Motor neuron (in vitro differentiated cells): ENCODE data around the gene B3GNT9. TPM values are rescaled to one million over a fixed set of nuclear protein-coding genes. Genes with fewer than 3 reads are reported as not detected.
A peak's percentile ranks its signal among the peaks of the same experiment; 100 is the strongest.

Source experiments
- ATAC-seq, 8 experiments: fragments of 200-7000 bp; cut with Tn5 transposase; replicated peaks in 6 of 8; 2 replicates each; pipeline ENCODE4 v1.8.0; 2021; ENCODE audit warnings: mild to moderate bottlenecking in 8 of 8, moderate library complexity in 8 of 8
- H3K27ac ChIP-seq, 2 donors: fragments of 250-450 bp; sonication (Bioruptor Pico); 2 replicates each; pipeline ENCODE4 v1.9.0; 2021; ENCODE audit warnings: antibody characterized with exemption in 2 of 2, mild to moderate bottlenecking in 2 of 2, moderate library complexity in 1 of 2
- H3K4me1 ChIP-seq, 2 donors: fragments of 250-450 bp; sonication (Bioruptor Pico); replicated peaks in 1 of 2; 2 replicates each; pipeline ENCODE4 v1.6.1; 2021; ENCODE audit warnings: antibody characterized with exemption in 2 of 2, mild to moderate bottlenecking in 2 of 2, moderate library complexity in 1 of 2
- H3K4me3 ChIP-seq, 5 donors: fragments of 250-450 bp; sonication (Bioruptor Pico); 2 replicates each; pipeline ENCODE4 v1.9.0; 2021; ENCODE audit warnings: antibody characterized with exemption in 5 of 5, mild to moderate bottlenecking in 5 of 5, moderate library complexity in 4 of 5
- WGBS, 10 experiments: fragments of 450-650 bp; shearing (Covaris generic); methylation state at CpG; one replicate each; pipeline ENCODE4 v1.0.0; 2022; 5-methylcytosine and 5-hydroxymethylcytosine counted together
- in situ Hi-C, 9 experiments: fragments of 400-800 bp; cut with MboI; loops; one replicate each; pipeline ENCODE4 v1.15.0; 2021; ENCODE audit warnings: low sequenced_read_pairs in 9 of 9, low pct_unique_long_range_greater_than_20kb in 2 of 9; ENCODE audit not compliant: unreplicated experiment in 9 of 9
- total RNA-seq, 8 experiments: library from RNA; unstranded; fragments of 300-600 nt; gene quantifications; 2 replicates each; pipeline versions ENCODE4 v1.2.3 to v1.2.4, GENCODE V29; 2022

The B3GNT9 gene
- total RNA-seq, 8 experiments from 2014 or later = 0.54 to 20.9 (median 4.3) TPM

- ATAC-seq = no peak
- H3K4me1 ChIP-seq = peaks cover 15 to 21% of the 10 kb centered on the region in 2 donors
- peak overlapping the region; percentile 81 to 92 (median 86) for H3K4me3 ChIP-seq
- in situ Hi-C loops = no loop called here
- 0 to 44% (median 3%) methylated on average over 2 to 8 of the region's 11 CpGs; no CpG with 5 or more reads in 3 of the 10 experiments for WGBS, 10 experiments
- peak overlapping the region in 1 of 2 donors; percentile 99 for H3K27ac ChIP-seq
These were observed 32.5 kb upstream of the B3GNT9 start for GRCh38 chr16:67183284-67183626.

- H3K4me3 ChIP-seq = peak overlapping the region in 3 of 5 donors; percentile 86 to 92 (median 86)
- no peak for ATAC-seq
- WGBS, 10 experiments = 20 to 100% (median 70%) methylated on average over 1 to 2 of the region's 2 CpGs; no CpG with 5 or more reads in 4 of the 10 experiments
- in situ Hi-C loops = no loop called here
- H3K27ac ChIP-seq = no peak overlapping the region
- H3K4me1 ChIP-seq = peaks cover 15 to 21% of the 10 kb centered on the region in 2 donors
These were observed 31.5 kb upstream of the B3GNT9 start for GRCh38 chr16:67182288-67182687.

DNA sequence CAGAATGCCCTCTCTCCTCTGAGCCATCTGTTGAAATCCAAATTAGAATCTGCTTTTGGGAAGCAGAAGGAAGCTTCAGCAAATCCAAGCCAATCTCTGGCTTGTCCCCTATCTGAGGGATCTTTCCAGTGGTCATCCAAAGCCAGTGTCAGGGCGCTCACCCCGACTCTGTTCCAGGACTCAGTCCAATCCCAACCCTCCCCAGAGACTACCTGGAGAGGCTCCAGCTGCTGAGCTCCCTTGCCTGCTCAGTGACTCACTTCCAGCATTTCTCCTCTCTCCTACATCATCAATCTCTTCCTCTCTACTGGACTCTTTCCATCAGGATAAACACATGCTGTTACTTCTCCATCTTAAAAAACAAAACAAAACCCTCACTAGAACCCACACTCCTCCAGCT lies 30.5 kb upstream of the B3GNT9 start:
- Histone ChIP-seq H3K27ac (no peak overlapping the region), H3K4me3 (no peak overlapping the region), H3K4me1 (peaks cover 15 to 21% of the 10 kb centered on the region in 2 donors)
- in situ Hi-C loops = no loop called here
- ATAC-seq = no peak
- 10 to 100% (median 73%) methylated on average over 2 of the region's 2 CpGs; no CpG with 5 or more reads in 5 of the 10 experiments for WGBS, 10 experiments

- in situ Hi-C loops = no loop called here
- peaks cover 15 to 16% of the 10 kb centered on the region in 2 donors for H3K4me1 ChIP-seq
- H3K27ac ChIP-seq = no peak overlapping the region
- no peak for ATAC-seq
- 93 to 100% (median 100%) methylated on average over 1 to 5 of the region's 16 CpGs; no CpG with 5 or more reads in 7 of the 10 experiments for WGBS, 10 experiments
- no peak overlapping the region for H3K4me3 ChIP-seq
These were observed 29.4 kb upstream of the B3GNT9 start for GRCh38 chr16:67180166-67180565.

DNA sequence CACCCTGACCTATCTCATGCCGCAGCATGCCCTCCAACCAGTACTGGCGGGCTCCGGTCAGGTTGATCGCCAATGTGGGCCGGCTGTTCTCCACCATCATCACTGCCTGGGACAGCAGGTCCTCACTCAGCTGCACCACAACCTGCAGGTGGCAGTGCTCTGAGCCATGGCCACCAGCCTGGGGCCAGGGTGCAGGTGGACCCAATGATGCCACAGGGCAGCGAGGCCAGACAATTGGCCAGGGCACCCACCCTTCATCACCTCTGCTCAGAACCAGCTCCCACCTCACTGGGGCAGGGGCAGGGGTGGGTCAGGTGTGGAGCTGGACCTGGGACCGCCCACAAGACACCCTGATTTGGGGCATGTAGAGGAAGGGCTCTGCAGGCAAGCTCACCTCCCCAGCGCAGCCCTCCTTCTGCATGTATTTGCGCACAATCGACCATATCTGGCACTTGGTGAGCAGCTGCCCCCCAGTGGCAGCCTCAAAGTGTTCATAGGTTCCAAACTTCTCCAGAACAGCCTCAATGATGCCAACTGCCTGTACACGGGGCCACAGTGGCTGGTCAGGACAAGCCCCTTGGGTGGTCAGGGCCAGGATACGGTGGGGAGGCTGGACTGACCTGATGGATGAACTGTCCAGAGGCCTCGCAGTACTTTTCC lies 28.8 kb upstream of the B3GNT9 start:
- peaks cover 15 to 22% of the 10 kb centered on the region in 2 donors for H3K4me1 ChIP-seq
- 80 to 100% (median 87%) methylated on average over 1 to 6 of the region's 13 CpGs; no CpG with 5 or more reads in 5 of the 10 experiments for WGBS, 10 experiments

DNA sequence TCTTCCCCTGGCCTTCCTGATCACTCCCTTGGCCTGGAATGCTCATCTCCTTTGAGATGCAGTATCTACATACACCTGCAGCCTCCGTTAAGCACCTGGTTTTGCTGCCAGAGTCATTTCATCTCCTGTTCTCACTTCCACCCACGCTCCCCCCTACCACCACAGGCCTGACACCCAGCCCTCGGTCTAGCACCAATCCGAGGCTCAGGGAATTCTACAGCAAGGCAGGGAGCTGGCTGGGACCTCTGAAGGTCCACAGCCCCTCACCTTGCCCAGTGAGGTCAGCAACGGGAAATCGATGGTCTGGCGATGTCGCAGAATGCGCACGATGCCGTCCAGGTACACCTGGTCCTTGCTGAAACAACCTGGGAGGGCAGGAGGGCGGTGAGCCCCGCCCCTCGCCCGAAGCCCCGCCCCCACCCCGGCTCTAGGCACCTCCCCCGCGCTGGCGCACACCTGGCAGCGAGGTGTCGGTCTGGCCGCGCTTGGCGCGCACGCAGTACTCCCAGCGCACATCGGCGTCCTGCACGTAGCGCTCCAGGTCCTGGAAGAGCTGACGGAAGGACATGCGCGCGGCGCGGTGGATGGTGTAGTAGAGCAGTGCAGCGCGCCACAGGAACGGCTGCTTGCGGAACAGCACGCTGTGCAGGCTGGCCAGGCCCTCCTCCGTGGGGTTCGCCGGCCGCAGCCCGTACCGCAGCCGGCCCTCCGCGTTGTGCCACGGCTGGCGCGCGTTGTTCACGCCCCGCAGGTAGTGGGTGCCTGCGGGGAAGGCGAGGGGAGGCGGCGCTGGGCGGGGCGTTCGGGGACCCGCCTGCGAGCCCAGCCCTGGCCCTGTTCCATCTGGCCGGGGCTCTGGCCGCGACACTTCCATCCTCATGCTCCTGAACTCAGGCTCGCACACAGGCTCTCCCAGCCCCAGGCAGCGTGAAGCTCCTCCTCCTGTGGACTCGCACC lies 27.2 kb upstream of the B3GNT9 start:
- 6 to 51% (median 44%) methylated on average over 2 to 6 of the region's 73 CpGs; no CpG with 5 or more reads in 7 of the 10 experiments for WGBS, 10 experiments
- Histone ChIP-seq H3K27ac (no peak overlapping the region), H3K4me3 (peak overlapping the region in 4 of 5 donors; percentile 10 to 16 (median 13)), H3K4me1 (peaks cover 21 to 30% of the 10 kb centered on the region in 2 donors)
- in situ Hi-C loops = no loop called here
- ATAC-seq = peak; percentile 19 to 62 (median 46)

More for the DNA sequence above, 28.8 kb upstream of the B3GNT9 start:
- in situ Hi-C loops = no loop called here
- ATAC-seq = no peak
- Histone ChIP-seq H3K4me3 (no peak overlapping the region), H3K27ac (no peak overlapping the region)

DNA sequence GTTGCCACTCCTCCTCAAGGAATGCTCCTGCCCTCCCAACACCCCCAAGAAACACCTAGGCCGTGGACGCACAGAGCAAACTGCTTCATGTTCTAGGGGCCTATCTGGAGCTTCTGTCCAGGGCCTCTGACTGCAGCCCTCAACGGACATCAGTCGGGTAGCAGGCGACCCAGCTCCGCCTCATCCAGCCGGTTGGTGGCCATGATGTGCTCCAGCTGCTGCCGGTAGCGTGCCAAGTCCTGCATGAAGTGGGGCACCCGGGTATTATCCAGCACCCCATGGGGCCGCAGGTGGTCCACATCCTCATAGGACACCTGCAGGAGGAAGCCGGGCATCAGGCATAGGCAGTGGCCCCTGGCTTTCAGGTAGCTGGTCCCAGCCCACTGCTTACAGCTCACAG lies 25.9 kb upstream of the B3GNT9 start:
- Histone ChIP-seq H3K4me3 (no peak overlapping the region), H3K4me1 (peaks cover 13 to 18% of the 10 kb centered on the region in 2 donors), H3K27ac (no peak overlapping the region)
- 83% methylated on average over 5 to 7 of the region's 12 CpGs; no CpG with 5 or more reads in 8 of the 10 experiments for WGBS, 10 experiments
- in situ Hi-C loops = no loop called here
- ATAC-seq = no peak

DNA sequence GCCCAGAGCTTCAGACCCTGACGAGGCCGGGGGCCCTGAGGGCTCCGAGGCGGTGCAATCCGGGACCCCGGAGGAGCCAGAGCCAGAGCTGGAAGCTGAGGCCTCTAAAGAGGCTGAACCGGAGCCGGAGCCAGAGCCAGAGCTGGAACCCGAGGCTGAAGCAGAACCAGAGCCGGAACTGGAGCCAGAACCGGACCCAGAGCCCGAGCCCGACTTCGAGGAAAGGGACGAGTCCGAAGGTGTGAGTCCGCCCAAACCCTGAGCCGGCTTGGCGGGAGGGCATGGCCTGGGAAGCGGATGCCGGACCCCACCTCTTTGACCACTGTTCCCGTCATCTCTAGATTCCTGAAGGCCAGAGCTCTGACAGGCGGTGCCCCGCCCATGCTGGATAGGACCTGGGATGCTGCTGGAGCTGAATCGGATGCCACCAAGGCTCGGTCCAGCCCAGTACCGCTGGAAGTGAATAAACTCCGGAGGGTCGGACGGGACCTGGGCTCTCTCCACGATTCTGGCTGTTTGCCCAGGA lies 24.0 kb upstream of the B3GNT9 start:
- Histone ChIP-seq H3K27ac (no peak overlapping the region), H3K4me1 (peaks cover 24 to 26% of the 10 kb centered on the region in 2 donors), H3K4me3 (peak overlapping the region in 2 of 5 donors; percentile 14 to 29)
- in situ Hi-C loops = loop anchor here in 8 of 9 experiments (25.0 kb wide), 2 partner anchors 187 to 212 kb away; partner anchors contain the start of genes CES3 (in 7 of the 8) and CES4A (in 1 of the 8)
- no peak for ATAC-seq
- 40 to 88% (median 65%) methylated on average over 3 to 12 of the region's 31 CpGs; no CpG with 5 or more reads in 6 of the 10 experiments for WGBS, 10 experiments

GRCh38 chr16:67173808-67174705 lies 23.3 kb upstream of the B3GNT9 start:
- peak overlapping the region; percentile 14 to 29 (median 16) for H3K4me3 ChIP-seq
- ATAC-seq = peak; percentile 50 to 81 (median 58)
- H3K27ac ChIP-seq = no peak overlapping the region
- 0 to 22% (median 2%) methylated on average over 1 to 10 of the region's 71 CpGs; no CpG with 5 or more reads in 3 of the 10 experiments for WGBS, 10 experiments
- peaks cover 31 to 33% of the 10 kb centered on the region in 2 donors for H3K4me1 ChIP-seq
- in situ Hi-C loops = loop anchor here in 8 of 9 experiments (25.0 kb wide), 2 partner anchors 187 to 212 kb away; partner anchors contain the start of genes CES3 (in 7 of the 8) and CES4A (in 1 of the 8)

DNA sequence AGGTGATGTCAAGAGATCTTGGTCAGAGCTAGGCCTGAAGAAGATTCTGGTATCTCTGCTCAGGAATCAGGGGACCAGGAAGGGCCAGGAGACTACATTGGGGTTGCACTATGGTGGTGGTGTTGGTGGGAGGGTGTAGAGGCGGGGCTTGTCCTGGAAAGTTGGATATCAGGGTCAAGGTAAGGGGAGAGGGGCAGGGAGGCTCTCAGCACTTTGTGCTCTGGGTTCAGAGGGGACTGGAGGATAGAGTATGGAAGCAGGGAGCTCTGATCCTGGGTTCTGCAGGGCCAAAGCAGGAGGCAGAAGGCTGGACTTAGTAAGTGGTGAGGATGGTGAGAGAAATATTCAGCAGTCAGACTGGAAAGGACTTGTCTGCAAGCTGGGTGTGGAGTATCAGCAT lies 22.5 kb upstream of the B3GNT9 start:
- peak overlapping the region in 1 of 5 donors; percentile 29 for H3K4me3 ChIP-seq
- no peak overlapping the region for H3K27ac ChIP-seq
- peaks cover 35% of the 10 kb centered on the region in 2 donors for H3K4me1 ChIP-seq
- in situ Hi-C loops = loop anchor here in 8 of 9 experiments (25.0 kb wide), 2 partner anchors 186 to 211 kb away; partner anchors contain the start of genes CES3 (in 7 of the 8) and CES4A (in 1 of the 8)
- ATAC-seq = no peak
- whole genome bisulfite sequencing, 10 experiments = 75% methylated on average over 1 of the region's 1 CpG; no CpG with 5 or more reads in 9 of the 10 experiments

GRCh38 chr16:67170949-67171649 lies 20.3 kb upstream of the B3GNT9 start:
- in situ Hi-C loops = loop anchor here in 8 of 9 experiments (25.0 kb wide), 2 partner anchors 184 to 209 kb away; partner anchors contain the start of genes CES3 (in 7 of the 8) and CES4A (in 1 of the 8)
- Histone ChIP-seq H3K4me1 (peaks cover 35% of the 10 kb centered on the region in 2 donors), H3K4me3 (peak overlapping the region; percentile 24 to 42 (median 30)), H3K27ac (peak overlapping the region; percentile 70 to 81)
- peak; percentile 2 to 23 (median 7) for ATAC-seq
- WGBS, 10 experiments = 3 to 50% (median 30%) methylated on average over 1 to 12 of the region's 14 CpGs; no CpG with 5 or more reads in 1 of the 10 experiments
